Measurements from ENCODE around the gene ALOXE3.
"Not testable (repeated sequence)": the region's sequence is repeated elsewhere in the genome, so short reads cannot be mapped to it uniquely, and the experiment has no call there.

The ALOXE3 gene

GRCh38 chr17:8080208-8080798, 38.0 kb downstream of the ALOXE3 start:
- H3K36me3 Mint-ChIP-seq = no peaks in the 10 kb centered on the region
- H3K27ac Mint-ChIP-seq = no peak overlapping the region

GRCh38 chr17:8079291-8080207, 38.8 kb downstream of the ALOXE3 start:
- Mint-ChIP-seq H3K4me3 (peak overlapping the region; percentile 93), H3K27ac (peak overlapping the region; percentile 84), H3K9me3 (no peaks in the 10 kb centered on the region), H3K36me3 (no peaks in the 10 kb centered on the region), H3K4me1 (peaks cover 20% of the 10 kb centered on the region), H3K27me3 (peaks cover 5% of the 10 kb centered on the region)

More at GRCh38 chr17:8080208-8080798, 38.0 kb downstream of the ALOXE3 start:
- Mint-ChIP-seq H3K4me1 (peaks cover 15% of the 10 kb centered on the region), H3K4me3 (peak overlapping the region; percentile 93), H3K27me3 (no peaks in the 10 kb centered on the region), H3K9me3 (no peaks in the 10 kb centered on the region)

DNA sequence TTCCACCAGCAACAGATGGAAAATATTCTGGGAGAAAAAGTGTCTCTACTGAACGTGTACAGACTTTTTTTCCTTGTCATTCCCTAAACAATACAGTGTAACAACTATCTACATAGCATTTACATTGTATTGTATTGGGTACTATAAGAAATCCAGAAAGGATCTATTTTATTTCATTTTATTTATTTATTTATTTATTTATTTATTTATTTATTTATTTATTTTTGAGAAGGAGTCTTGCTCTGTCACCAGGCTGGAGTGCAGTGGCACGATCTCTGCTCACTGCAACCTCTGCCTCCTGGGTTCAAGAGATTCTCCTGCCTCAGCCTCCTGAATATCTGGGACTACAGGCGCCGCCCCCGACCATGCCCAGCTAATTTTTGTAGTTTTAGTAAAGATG, 40.4 kb downstream of the ALOXE3 start:
- Mint-ChIP-seq H3K27ac (peak overlapping the region; percentile 19), H3K27me3 (peaks cover 14% of the 10 kb centered on the region), H3K4me1 (peaks cover 32% of the 10 kb centered on the region), H3K4me3 (peak overlapping the region; percentile 15)
- not testable (repeated sequence) for H3K36me3 Mint-ChIP-seq, H3K9me3 Mint-ChIP-seq

- peak overlapping the region; percentile 68 for H3K27ac Mint-ChIP-seq
- H3K4me1 Mint-ChIP-seq = peaks cover 35% of the 10 kb centered on the region
- peaks cover 19% of the 10 kb centered on the region for H3K27me3 Mint-ChIP-seq
Observed at GRCh38 chr17:8076502-8077266, 41.6 kb downstream of the ALOXE3 start.

GRCh38 chr17:8075574-8076342, 42.6 kb downstream of the ALOXE3 start:
- Mint-ChIP-seq H3K36me3 (no peaks in the 10 kb centered on the region), H3K9me3 (no peaks in the 10 kb centered on the region), H3K4me1 (peaks cover 32% of the 10 kb centered on the region), H3K27me3 (peaks cover 20% of the 10 kb centered on the region), H3K27ac (no peak overlapping the region), H3K4me3 (no peak overlapping the region)

More at GRCh38 chr17:8076502-8077266, 41.6 kb downstream of the ALOXE3 start:
- Mint-ChIP-seq H3K9me3 (no peaks in the 10 kb centered on the region), H3K36me3 (no peaks in the 10 kb centered on the region), H3K4me3 (no peak overlapping the region)

GRCh38 chr17:8075081-8075480, 43.2 kb downstream of the ALOXE3 start:
- H3K27ac Mint-ChIP-seq = peak overlapping the region; percentile 42
- H3K4me3 Mint-ChIP-seq = peak overlapping the region; percentile 40
- H3K36me3 Mint-ChIP-seq = no peaks in the 10 kb centered on the region
- H3K9me3 Mint-ChIP-seq = no peaks in the 10 kb centered on the region
- peaks cover 22% of the 10 kb centered on the region for H3K27me3 Mint-ChIP-seq
- H3K4me1 Mint-ChIP-seq = peaks cover 31% of the 10 kb centered on the region

DNA sequence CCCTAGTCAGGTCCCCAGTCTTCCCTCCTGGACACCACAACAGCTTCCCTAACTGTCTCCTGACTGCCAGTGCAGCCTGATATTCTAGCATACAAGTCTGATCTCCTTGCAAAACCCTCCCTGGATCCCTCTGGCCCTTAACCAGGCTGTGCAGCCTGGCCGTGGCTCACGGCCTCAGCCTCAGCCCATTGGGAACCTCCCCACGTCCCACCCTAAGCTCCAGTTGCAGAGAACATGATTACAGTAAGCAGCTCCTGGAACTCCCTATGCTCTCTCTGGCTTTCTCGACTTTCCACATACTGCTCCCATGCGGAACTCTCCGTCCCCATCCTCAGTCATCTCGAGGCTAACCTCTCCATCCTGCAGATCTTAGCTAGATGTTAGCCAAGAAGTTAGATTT, 43.8 kb downstream of the ALOXE3 start:
- Mint-ChIP-seq H3K4me3 (peak overlapping the region; percentile 40), H3K4me1 (peaks cover 26% of the 10 kb centered on the region), H3K36me3 (no peaks in the 10 kb centered on the region), H3K9me3 (no peaks in the 10 kb centered on the region), H3K27ac (no peak overlapping the region), H3K27me3 (peaks cover 22% of the 10 kb centered on the region)

DNA sequence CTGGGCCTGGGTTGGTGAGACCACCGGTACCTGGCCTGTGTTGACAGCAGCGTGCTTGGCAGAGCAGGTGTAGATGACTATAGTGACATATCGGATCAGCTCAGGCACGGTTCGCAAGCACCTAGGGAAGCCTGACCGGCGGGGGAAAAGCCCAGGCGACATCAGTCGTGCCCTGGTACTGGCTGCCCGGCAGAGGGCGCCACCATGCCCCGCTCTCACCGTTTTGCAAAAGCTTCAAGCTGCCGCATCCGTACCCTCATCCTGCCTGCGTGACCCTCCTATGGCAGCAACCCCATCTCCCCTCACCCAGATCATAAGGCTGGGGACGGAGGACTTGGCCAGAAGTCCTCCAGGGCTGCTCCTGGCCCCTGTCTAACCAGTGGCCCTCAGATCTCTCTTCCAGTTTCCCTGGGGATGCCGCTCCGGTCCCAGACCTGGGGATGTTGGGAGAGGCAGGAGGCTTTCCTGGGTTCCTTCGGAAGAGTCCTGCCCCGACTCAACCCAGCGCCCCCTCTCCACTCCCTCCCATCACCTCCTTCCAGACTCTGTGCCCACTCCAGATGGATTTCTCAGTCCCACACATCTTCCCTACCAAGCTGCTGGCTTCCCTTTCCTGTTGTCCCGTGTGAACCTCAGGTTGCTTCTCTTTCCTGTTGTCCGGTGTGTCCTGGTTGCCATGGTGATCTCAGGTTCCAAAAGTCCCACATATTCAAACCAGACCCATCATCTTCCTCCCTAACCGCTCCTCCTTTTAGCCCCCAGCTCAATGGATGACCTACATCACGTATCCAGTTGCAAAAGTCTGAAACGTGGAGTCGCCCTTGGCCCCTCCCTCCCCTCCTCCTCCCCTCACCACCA, 44.5 kb downstream of the ALOXE3 start:
- H3K27me3 Mint-ChIP-seq = peaks cover 22% of the 10 kb centered on the region
- no peaks in the 10 kb centered on the region for H3K9me3 Mint-ChIP-seq
- H3K27ac Mint-ChIP-seq = peak overlapping the region; percentile 87
- peak overlapping the region; percentile 85 for H3K4me3 Mint-ChIP-seq
- no peaks in the 10 kb centered on the region for H3K36me3 Mint-ChIP-seq
- peaks cover 22% of the 10 kb centered on the region for H3K4me1 Mint-ChIP-seq

DNA sequence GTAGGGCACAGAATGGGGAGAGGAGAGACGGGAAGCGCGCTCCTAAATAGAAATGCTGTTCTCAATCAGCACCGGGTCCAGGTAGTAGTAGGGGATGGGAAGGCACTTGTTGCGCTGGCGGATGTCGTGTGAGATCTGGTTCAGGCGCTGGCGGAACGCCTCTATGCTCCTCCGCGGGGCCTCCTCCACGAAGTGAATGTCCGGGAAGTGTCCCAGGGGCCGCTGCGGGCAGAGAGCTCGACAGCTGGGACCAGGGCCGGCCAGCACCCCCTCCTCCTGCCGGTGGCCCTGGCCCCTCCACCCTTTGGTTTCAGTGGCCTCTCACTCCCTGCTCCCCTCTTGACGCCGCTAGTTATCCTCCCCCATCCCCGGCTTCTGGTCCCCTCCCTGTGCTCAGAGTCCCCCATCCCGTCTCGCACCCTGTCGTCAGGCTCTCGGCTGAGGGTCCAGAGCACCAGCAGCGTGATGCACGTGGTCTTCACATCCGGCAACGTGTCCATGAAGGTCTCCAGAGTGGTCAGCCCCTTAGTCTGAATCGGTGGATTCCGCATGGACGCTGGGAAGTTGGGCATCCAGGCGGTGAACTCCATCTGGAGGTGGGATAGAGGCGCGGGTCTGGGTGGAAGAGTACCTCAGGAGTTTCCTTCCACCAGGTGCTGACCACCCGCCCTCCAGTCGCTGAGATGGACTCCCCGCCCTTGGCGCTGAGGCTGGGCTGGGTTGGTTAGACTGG, 45.4 kb downstream of the ALOXE3 start:
- H3K27me3 Mint-ChIP-seq = peaks cover 22% of the 10 kb centered on the region
- peak overlapping the region; percentile 85 for H3K4me3 Mint-ChIP-seq
- H3K27ac Mint-ChIP-seq = peak overlapping the region; percentile 19
- H3K4me1 Mint-ChIP-seq = peaks cover 22% of the 10 kb centered on the region
- no peaks in the 10 kb centered on the region for H3K9me3 Mint-ChIP-seq
- no peaks in the 10 kb centered on the region for H3K36me3 Mint-ChIP-seq

DNA sequence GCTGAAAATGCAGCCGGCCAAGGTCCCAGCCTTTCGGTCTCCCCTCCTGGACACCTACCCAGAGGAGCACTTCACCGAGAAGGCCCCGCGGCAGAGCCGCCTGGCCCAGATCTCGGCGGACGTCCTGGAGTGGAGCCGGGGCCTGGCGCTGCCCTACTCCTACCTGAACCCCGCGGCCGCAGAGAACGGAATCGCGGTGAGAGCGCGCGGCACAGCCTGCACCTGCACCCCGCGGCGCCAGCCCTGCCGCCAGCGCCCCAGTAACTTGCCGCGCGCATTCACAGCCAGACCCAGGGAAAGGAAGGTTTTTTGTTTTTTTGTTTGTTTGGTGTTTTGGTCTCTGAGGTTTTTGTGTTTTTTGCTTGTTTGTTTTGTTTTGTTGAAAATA, 46.0 kb downstream of the ALOXE3 start:
- peak overlapping the region; percentile 85 for H3K4me3 Mint-ChIP-seq
- peaks cover 22% of the 10 kb centered on the region for H3K4me1 Mint-ChIP-seq
- H3K9me3 Mint-ChIP-seq = no peaks in the 10 kb centered on the region
- peak overlapping the region; percentile 19 for H3K27ac Mint-ChIP-seq
- H3K27me3 Mint-ChIP-seq = peaks cover 22% of the 10 kb centered on the region
- no peaks in the 10 kb centered on the region for H3K36me3 Mint-ChIP-seq

DNA sequence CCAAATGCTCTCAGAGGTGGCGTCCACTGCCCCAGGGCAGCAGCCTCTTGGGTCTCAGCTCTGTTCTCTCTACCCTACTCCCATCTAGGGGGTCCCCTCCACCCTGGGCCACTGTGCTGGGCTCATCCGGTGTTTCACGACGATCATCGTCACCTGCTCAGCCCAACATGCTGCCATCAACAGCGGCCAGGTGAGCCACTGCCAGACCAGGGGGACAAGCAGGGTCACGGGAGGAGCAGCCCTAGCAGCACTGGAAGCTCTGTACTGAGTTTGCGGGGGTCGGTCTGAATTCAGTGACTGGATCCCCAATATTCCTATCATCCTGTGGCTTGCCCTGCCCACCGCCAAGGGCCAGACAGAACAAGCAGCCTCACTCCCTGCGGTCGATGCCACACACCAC, 46.8 kb downstream of the ALOXE3 start:
- Mint-ChIP-seq H3K27me3 (peaks cover 22% of the 10 kb centered on the region), H3K36me3 (no peaks in the 10 kb centered on the region), H3K4me3 (no peak overlapping the region), H3K4me1 (peaks cover 22% of the 10 kb centered on the region), H3K27ac (no peak overlapping the region), H3K9me3 (no peaks in the 10 kb centered on the region)

DNA sequence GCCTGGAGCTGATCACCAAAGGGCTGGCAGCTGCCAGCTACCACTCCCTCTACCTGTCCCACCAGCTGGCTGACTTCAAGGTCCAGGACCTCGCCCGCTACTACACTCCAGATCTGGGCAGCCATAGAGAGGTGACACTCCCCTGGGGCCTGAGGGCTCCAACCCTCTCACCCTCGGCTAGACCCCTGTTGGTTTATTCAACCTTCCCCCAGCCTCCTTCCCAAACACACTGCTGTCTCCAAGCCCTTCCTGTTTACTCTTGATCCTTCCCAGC, 48.8 kb downstream of the ALOXE3 start:
- H3K36me3 Mint-ChIP-seq = no peaks in the 10 kb centered on the region
- H3K27me3 Mint-ChIP-seq = peaks cover 17% of the 10 kb centered on the region
- no peak overlapping the region for H3K4me3 Mint-ChIP-seq
- H3K27ac Mint-ChIP-seq = no peak overlapping the region
- H3K4me1 Mint-ChIP-seq = peaks cover 18% of the 10 kb centered on the region
- H3K9me3 Mint-ChIP-seq = no peaks in the 10 kb centered on the region

- H3K27me3 Mint-ChIP-seq = peaks cover 13% of the 10 kb centered on the region
- H3K36me3 Mint-ChIP-seq = no peaks in the 10 kb centered on the region
- peaks cover 13% of the 10 kb centered on the region for H3K4me1 Mint-ChIP-seq
- no peaks in the 10 kb centered on the region for H3K9me3 Mint-ChIP-seq
- H3K27ac Mint-ChIP-seq = no peak overlapping the region
- no peak overlapping the region for H3K4me3 Mint-ChIP-seq
Observed at GRCh38 chr17:8068736-8069586, 49.4 kb downstream of the ALOXE3 start.
